Fibroblast of the aortic adventitia (primary cell): ENCODE measurements around the gene REL. TPM values are rescaled to one million over a fixed set of nuclear protein-coding genes. Genes with fewer than 3 reads are reported as not detected.

ENCODE experiments used
- DNase-seq: peaks from one replicate; pipeline ENCODE4 v3.0.0-alpha.2; 2010; ENCODE audit warnings: low read depth
- H3K4me3 ChIP-seq: 2 replicates; pipeline ENCODE4 v1.5.1; 2011; ENCODE audit warnings: low read depth, mild to moderate bottlenecking, control low read depth, low read length, moderate library complexity
- total RNA-seq: library from RNA; depleted of rRNA; stranded (reverse); fragments of >200 nt; gene quantifications from 2 replicates; pipeline ENCODE4 v1.2.3, GENCODE V29; 2012; ENCODE audit warnings: low replicate concordance
- TF ChIP-seq, protein P1 (sequence below): IDR thresholded peaks from 2 replicates; pipeline ENCODE4 v1.5.1; 2011; ENCODE audit warnings: mild to moderate bottlenecking, low read length, control low read depth, inconsistent platforms; ENCODE audit not compliant: insufficient read depth

Gene REL
- total RNA-seq, 1 donor: 7.4 TPM

DNA sequence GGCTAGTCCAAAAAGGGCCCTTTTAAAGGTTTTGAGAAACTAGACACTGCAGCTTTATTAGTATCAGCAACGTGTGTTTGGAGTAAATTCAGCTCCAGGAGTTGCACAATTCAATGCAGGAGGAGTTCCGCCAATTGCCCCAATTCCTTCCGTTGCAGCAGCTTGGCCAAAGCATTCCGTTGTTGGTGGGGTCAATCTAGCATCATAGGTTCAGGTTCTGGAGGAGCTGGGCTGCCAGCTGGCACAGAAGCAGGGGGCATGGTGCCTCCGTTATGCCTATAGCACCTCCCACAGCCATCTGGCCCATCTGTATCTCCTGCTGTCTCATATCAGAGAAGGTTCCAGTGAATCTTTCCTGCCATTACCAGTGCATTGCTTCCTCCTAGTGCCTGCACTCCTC, 55.4 kb downstream of the REL start:
- TF ChIP-seq, protein P1, sequence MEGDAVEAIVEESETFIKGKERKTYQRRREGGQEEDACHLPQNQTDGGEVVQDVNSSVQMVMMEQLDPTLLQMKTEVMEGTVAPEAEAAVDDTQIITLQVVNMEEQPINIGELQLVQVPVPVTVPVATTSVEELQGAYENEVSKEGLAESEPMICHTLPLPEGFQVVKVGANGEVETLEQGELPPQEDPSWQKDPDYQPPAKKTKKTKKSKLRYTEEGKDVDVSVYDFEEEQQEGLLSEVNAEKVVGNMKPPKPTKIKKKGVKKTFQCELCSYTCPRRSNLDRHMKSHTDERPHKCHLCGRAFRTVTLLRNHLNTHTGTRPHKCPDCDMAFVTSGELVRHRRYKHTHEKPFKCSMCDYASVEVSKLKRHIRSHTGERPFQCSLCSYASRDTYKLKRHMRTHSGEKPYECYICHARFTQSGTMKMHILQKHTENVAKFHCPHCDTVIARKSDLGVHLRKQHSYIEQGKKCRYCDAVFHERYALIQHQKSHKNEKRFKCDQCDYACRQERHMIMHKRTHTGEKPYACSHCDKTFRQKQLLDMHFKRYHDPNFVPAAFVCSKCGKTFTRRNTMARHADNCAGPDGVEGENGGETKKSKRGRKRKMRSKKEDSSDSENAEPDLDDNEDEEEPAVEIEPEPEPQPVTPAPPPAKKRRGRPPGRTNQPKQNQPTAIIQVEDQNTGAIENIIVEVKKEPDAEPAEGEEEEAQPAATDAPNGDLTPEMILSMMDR: no peak
- H3K4me3 ChIP-seq: no peak overlapping the region
- no peak for DNase-seq

DNA sequence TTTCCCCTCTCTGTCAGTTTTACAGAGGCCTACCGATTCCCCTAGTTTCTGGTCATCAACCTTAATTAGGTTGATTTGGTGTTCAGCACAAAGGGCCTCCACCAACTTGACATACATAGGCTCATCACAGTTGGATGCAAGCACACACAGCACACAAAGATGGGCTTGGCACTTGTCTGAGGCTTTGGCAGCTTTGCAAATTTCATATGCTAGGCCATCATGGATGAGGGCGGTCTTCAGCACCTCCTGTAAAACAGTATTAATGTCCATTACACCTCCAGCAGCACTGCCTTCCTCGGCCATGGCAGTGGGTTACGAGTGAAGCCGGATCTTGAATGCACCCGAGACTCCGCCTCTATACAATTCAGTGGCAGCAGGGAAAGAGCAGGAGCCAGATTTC, 56.9 kb downstream of the REL start:
- DNase-seq: no peak
- TF ChIP-seq, protein P1: no peak
- H3K4me3 ChIP-seq: no peak overlapping the region

DNA sequence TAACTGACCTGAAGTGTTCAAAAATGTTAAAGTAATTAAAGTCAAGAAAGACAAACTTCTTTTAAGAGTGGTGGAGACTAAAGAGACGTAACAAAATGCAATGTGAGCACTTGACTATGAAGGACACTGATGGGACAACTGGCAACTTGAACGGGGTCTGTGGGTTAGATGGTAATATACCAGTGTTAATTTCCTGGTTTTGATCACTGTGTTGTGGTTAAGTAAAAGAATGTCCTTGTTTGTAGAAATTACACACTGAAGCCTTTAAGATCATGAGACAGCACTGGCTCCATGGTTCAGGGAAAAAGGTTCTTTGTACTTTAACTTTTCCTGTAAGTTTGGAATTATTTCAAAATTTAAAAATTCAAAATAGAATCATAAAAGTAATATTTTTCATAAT, 58.2 kb downstream of the REL start:
- no peak for DNase-seq
- TF ChIP-seq, protein P1: no peak
- H3K4me3 ChIP-seq: no peak overlapping the region

DNA sequence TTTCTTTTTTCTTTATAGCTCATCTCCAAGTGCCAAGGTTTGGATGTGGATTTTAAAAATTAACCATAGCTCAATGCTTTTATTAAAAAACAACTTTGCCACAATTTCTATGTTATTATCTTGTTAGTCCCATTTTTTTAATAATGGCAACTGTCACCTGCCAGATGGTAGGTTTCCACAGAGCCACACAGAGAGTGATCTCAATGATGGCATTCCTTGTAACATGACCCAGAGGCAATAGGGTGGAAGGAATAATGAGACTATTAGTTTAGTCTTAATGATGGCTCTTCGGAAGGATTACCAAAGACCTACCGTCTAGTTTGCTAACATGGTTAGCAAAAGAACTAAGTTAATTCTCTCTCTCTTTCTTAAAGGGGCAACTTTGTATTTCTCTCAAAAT, 64.0 kb downstream of the REL start:
- TF ChIP-seq, protein P1: no peak
- no peak for DNase-seq
- no peak overlapping the region for H3K4me3 ChIP-seq

DNA sequence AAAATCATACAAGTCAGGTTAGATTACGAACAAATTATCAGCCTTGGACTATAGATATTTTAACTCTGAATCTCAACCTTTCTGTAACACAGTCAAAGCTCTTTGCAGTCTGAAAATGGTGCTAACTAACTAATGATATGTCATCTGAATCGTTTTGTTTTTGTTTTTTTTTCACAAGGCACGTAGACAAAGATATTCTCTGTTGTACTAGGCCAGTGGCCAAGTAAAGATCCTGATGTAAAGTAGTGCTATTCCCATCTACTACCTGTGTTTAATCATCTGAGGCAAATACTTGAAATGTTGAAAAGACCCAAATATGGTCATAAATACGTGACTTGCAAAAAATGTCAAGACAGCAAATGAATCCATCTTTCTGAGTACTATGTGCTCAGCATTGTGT, 65.7 kb downstream of the REL start:
- TF ChIP-seq, protein P1: no peak
- no peak for DNase-seq
- no peak overlapping the region for H3K4me3 ChIP-seq

DNA sequence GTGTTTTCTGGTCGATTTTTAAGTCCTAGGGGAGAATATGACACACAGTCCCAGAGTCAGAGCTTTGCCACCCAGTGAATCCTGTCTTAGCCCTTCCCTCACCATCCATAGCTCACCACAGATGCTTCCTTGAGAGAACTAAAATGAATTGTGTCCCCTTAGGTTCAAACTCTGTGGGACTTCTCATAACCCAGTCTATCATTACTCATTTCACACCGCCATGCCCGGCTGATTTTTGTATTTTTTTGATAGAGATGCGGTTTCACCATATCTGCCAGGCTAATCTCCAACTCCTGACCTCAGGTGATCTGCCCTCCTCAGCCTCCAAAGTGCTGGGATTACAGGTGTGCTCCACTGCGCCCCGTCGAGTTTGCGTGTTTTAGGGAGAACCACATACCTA, 66.8 kb downstream of the REL start:
- H3K4me3 ChIP-seq: no peak overlapping the region
- TF ChIP-seq, protein P1: no peak
- no peak for DNase-seq

DNA sequence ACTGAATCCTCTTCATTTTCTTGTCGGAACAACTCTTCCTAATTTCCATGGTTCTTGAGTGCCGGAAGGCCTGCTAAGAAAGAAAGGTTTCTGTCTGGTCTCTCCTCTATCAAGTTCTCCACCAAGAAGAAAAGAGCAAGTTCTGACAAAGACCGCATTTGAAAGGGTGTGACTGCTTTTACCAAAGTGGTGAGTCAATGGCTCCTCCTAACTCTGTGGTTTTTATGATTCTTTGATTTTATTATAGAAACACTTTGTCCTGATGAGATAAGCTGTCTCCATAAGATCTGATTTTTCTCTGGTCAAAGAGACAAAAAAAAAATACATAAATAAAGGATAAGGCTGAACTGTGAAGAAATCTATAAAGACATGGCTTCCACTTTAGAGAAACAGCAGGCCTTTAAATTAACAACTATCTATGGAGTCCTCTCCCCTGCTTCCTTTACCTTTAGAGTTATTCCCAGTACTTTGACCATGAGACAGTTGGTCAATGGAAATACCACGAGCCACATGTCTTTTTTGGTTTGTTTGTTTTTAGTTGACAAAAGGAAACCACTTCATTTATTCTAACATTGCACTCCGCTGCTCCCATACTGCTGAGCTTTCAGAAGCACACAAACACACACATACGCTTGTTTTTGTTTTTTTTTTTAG, 67.7 kb downstream of the REL start:
- peak; percentile 52 for DNase-seq
- TF ChIP-seq, protein P1: no peak
- no peak overlapping the region for H3K4me3 ChIP-seq
